Measurements from ENCODE around the gene ATP6V1G2. TPM values are rescaled to one million over a fixed set of nuclear protein-coding genes. Genes with fewer than 3 reads are reported as not detected.

Gene ATP6V1G2
- total and polyA plus RNA-seq, 2 of the 8 experiments (the other 6 are each of a cell fraction or from before 2014, with no cell fraction given): 3.0 to 5.7 TPM

DNA sequence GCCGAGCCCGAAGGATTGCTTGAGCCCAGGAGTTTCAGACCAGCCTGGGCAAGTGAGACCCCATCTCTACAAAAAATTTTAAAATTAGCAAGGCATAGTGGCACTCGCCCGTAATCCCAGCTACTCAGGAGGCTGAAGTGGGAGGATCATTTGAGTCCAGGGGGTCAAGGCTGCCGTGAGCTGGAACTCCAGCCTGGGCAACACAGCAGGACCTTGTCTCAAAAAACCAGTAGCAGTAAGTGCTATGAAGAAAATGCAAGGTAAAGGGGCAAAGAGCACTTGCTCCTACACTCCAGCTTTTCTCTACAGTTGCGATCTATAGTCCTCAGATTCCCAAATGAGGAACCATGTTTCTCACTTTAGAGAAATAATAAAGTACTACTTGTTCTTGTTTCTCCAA, 2.8 kb downstream of the ATP6V1G2 start (continued):
- no peak for TF ChIP-seq CHD7 (IDR thresholded peaks at IDR 0.05; ENCODE audit: insufficient replicate concordance, low read length)
- TF ChIP-seq TCF12 (IDR thresholded peaks at IDR 0.05; ENCODE audit: low read depth, low read length): no peak
- TF ChIP-seq RNF2 (IDR thresholded peaks at IDR 0.05; ENCODE audit: borderline replicate concordance, low read depth, low read length, missing control alignments, poor library complexity, severe bottlenecking): no peak
- no peak for TF ChIP-seq ASH2L (IDR thresholded peaks at IDR 0.05; ENCODE audit: low read length)

Measured in H1 (cell line).